HG03342 (cell line): Measurements from ENCODE around the gene ACBD6.
"Not testable (repeated sequence)": the region's sequence is repeated elsewhere in the genome, so short reads cannot be mapped to it uniquely, and the experiment has no call there.

ENCODE experiments used
- ATAC-seq: cut with Tn5 transposase; IDR thresholded peaks from one replicate; pipeline ENCODE4 v1.9.1; 2021; ENCODE audit warnings: mild to moderate bottlenecking, moderate library complexity; ENCODE audit not compliant: unreplicated experiment

ACBD6 gene

GRCh38 chr1:180494370-180494769 is 8.0 kb downstream of the ACBD6 start:
- no peak for ATAC-seq

- no peak for ATAC-seq
Measured at GRCh38 chr1:180489976-180490375, 12.4 kb downstream of the ACBD6 start.

- ATAC-seq: no peak
Measured at GRCh38 chr1:180489313-180489712, 13.1 kb downstream of the ACBD6 start.

- ATAC-seq: no peak
Measured at GRCh38 chr1:180488661-180489060, 13.7 kb downstream of the ACBD6 start.

GRCh38 chr1:180486092-180486491 is 16.3 kb downstream of the ACBD6 start:
- no peak for ATAC-seq

- ATAC-seq: no peak
Measured at GRCh38 chr1:180484490-180484889, 17.9 kb downstream of the ACBD6 start.

- ATAC-seq: no peak
Measured at GRCh38 chr1:180482425-180483275, 19.7 kb downstream of the ACBD6 start.

GRCh38 chr1:180470031-180470430 is 32.3 kb downstream of the ACBD6 start:
- ATAC-seq: no peak

- no peak for ATAC-seq
Measured at GRCh38 chr1:180468311-180468710, 34.1 kb downstream of the ACBD6 start.

- no peak for ATAC-seq
Measured at GRCh38 chr1:180462102-180462501, 40.3 kb downstream of the ACBD6 start.

GRCh38 chr1:180461682-180462081 is 40.7 kb downstream of the ACBD6 start:
- not testable (repeated sequence) for ATAC-seq

- ATAC-seq: no peak
Measured at GRCh38 chr1:180458807-180459206, 43.6 kb downstream of the ACBD6 start.

GRCh38 chr1:180456191-180456590 is 46.2 kb downstream of the ACBD6 start:
- ATAC-seq: no peak

GRCh38 chr1:180451504-180451903 is 50.9 kb downstream of the ACBD6 start:
- no peak for ATAC-seq

- no peak for ATAC-seq
Measured at GRCh38 chr1:180444522-180444921, 57.9 kb downstream of the ACBD6 start.

- ATAC-seq: no peak
Measured at GRCh38 chr1:180440335-180440734, 62.0 kb downstream of the ACBD6 start.

- ATAC-seq: no peak
Measured at GRCh38 chr1:180435566-180435965, 66.8 kb downstream of the ACBD6 start.

GRCh38 chr1:180433873-180434272 is 68.5 kb downstream of the ACBD6 start:
- no peak for ATAC-seq

- ATAC-seq: no peak
Measured at GRCh38 chr1:180431683-180432082, 70.7 kb downstream of the ACBD6 start.

GRCh38 chr1:180428782-180429695 is 73.3 kb downstream of the ACBD6 start:
- ATAC-seq: no peak

- ATAC-seq: no peak
Measured at GRCh38 chr1:180425952-180426351, 76.4 kb downstream of the ACBD6 start.
